ENCODE results near the gene STMN1.

GRCh38 chr1:25911162-25911561, 4.9 kb upstream of the STMN1 start:
- TF ChIP-seq POLR2A (IDR thresholded peaks at IDR 0.05; ENCODE audit: low read depth, low read length) (no peak), POLR2AphosphoS5 (IDR thresholded peaks at IDR 0.05; ENCODE audit: low read depth, low read length) (no peak), TAF1 (IDR thresholded peaks at IDR 0.05; ENCODE audit: borderline replicate concordance, low read depth, low read length) (no peak)

All from GM12892 (cell line).